Caco-2 (cell line): ENCODE data around the gene MRPS24. TPM values are rescaled to one million over a fixed set of nuclear protein-coding genes. Genes with fewer than 3 reads are reported as not detected.
A peak's percentile ranks its signal among the peaks of the same experiment; 100 is the strongest.
"Not testable (repeated sequence)": the region's sequence is repeated elsewhere in the genome, so short reads cannot be mapped to it uniquely, and the experiment has no call there.

Source experiments
- BruUV-seq: library from RNA; stranded (reverse); fragments of 400-500 nt; replicated peaks from 2 replicates; lab custom pipeline; 2021; lab: Mats Ljungman, UMichigan
- CTCF ChIA-PET: fragments of 300-600 bp; sonication (Branson Sonifier 250); formaldehyde crosslinking; loops from one replicate; lab custom pipeline; 2022; ENCODE audit warnings: antibody characterized with exemption; lab: Charles Lee
- POLR2A ChIA-PET: fragments of 300-600 bp; sonication (Branson Sonifier 250); formaldehyde crosslinking; loops from one replicate; lab custom pipeline; 2022; ENCODE audit warnings: antibody characterized with exemption; lab: Charles Lee
- DNase-seq, 2 experiments: peaks; one replicate each; pipeline versions ENCODE4 v3.0.0 to v3.0.0-alpha.2; 2020 to 2022
- H3K27me3 ChIP-seq: replicated peaks from 2 replicates; pipeline ENCODE4 v1.6.0; 2011; ENCODE audit warnings: low read length; ENCODE audit not compliant: control insufficient read depth, insufficient read depth
- H3K36me3 ChIP-seq: 2 replicates; pipeline ENCODE4 v1.5.1; 2011; ENCODE audit warnings: low read length; ENCODE audit not compliant: control insufficient read depth, insufficient read depth
- H3K4me1 ChIP-seq: fragments of 250-450 bp; sonication (Bioruptor Pico); 2 replicates; pipeline ENCODE4 v1.5.1; 2020; ENCODE audit warnings: mild to moderate bottlenecking
- H3K4me3 ChIP-seq: 2 replicates; pipeline ENCODE4 v1.5.1; 2011; ENCODE audit warnings: low read depth, mild to moderate bottlenecking, control low read depth, low read length
- H3K9me3 ChIP-seq: fragments of 250-450 bp; sonication (Bioruptor Pico); 2 replicates; pipeline ENCODE4 v1.5.1; 2020; ENCODE audit warnings: mild to moderate bottlenecking, moderate library complexity
- H3K27ac Mint-ChIP-seq: one replicate; pipeline ENCODE4 v1.8.0; 2022; ENCODE audit warnings: mixed read lengths; ENCODE audit not compliant: unreplicated experiment
- H3K27me3 Mint-ChIP-seq: one replicate; pipeline ENCODE4 v1.8.0; 2022; ENCODE audit warnings: mixed read lengths; ENCODE audit not compliant: insufficient read depth, unreplicated experiment
- H3K36me3 Mint-ChIP-seq: one replicate; pipeline ENCODE4 v1.8.0; 2022; ENCODE audit warnings: mild to moderate bottlenecking, mixed read lengths; ENCODE audit not compliant: insufficient read depth, unreplicated experiment
- H3K4me1 Mint-ChIP-seq: one replicate; pipeline ENCODE4 v1.8.0; 2022; ENCODE audit warnings: low read depth, mixed read lengths; ENCODE audit not compliant: unreplicated experiment
- H3K4me3 Mint-ChIP-seq: one replicate; pipeline ENCODE4 v1.8.0; 2022; ENCODE audit warnings: mild to moderate bottlenecking, moderate library complexity, mixed read lengths; ENCODE audit not compliant: unreplicated experiment
- H3K9me3 Mint-ChIP-seq: one replicate; pipeline ENCODE4 v1.8.0; 2022; ENCODE audit warnings: mixed read lengths; ENCODE audit not compliant: unreplicated experiment
- CTCF ChIP-seq, 2 experiments: fragments of 200-600 bp in 1 of 2; IDR thresholded peaks; 1 replicate in 1 of 2; 2 replicates in 1 of 2; pipeline versions ENCODE4 v1.5.1 to v1.8.0; 2011 to 2022; ENCODE audit warnings: antibody characterized with exemption in 1 of 2, control low read depth in 1 of 2, inconsistent platforms in 1 of 2, low read depth in 1 of 2, low read length in 1 of 2, mild to moderate bottlenecking in 1 of 2, moderate library complexity in 1 of 2; ENCODE audit not compliant: insufficient read depth in 1 of 2, severe bottlenecking in 1 of 2, unreplicated experiment in 1 of 2
- intact Hi-C: fragments of 100-400 bp; cut with micrococcal nuclease; formaldehyde crosslinking; loops from one replicate; pipeline ENCODE4 v1.10.0; 2022; ENCODE audit not compliant: unreplicated experiment
- total RNA-seq: library from RNA; stranded (reverse); gene quantifications from 2 replicates; pipeline ENCODE4 v1.2.3, GENCODE V29; 2022

The MRPS24 gene
- total RNA-seq, 1 experiment from 2014 or later = 150 TPM

GRCh38 chr7:43825391-43825808 lies 43.9 kb downstream of the MRPS24 start:
- Mint-ChIP-seq H3K9me3 (no peaks in the 10 kb centered on the region), H3K36me3 (no peaks in the 10 kb centered on the region), H3K4me3 (no peak overlapping the region), H3K27me3 (no peaks in the 10 kb centered on the region), H3K4me1 (peaks cover 12% of the 10 kb centered on the region), H3K27ac (no peak overlapping the region)
- no peak overlapping the region for H3K4me3 ChIP-seq
- H3K27me3 ChIP-seq = no peaks in the 10 kb centered on the region
- no peaks in the 10 kb centered on the region for H3K9me3 ChIP-seq
- ChIA-PET POLR2A (no interaction called here), CTCF (interaction anchor here (1.8 kb wide), 1 partner anchor 13 kb away, joined by 6 read pairs; no protein-coding TSS in a partner anchor)
- H3K4me1 ChIP-seq = peaks cover 8% of the 10 kb centered on the region
- intact Hi-C loops = no loop called here
- BruUV-seq = no TSS peak
- no peak for DNase-seq
- H3K36me3 ChIP-seq = no peaks in the 10 kb centered on the region
- TF ChIP-seq CTCF (IDR thresholded peaks at IDR 0.05; ENCODE audit: insufficient read depth in 1 of 2, low read depth in 1 of 2, low read length in 1 of 2, severe bottlenecking in 1 of 2, unreplicated experiment in 1 of 2) = no peak

- H3K27me3 Mint-ChIP-seq = no peaks in the 10 kb centered on the region
- H3K27me3 ChIP-seq = no peaks in the 10 kb centered on the region
- H3K36me3 Mint-ChIP-seq = no peaks in the 10 kb centered on the region
- no peak overlapping the region for H3K4me3 ChIP-seq
- peaks cover 12% of the 10 kb centered on the region for H3K4me1 Mint-ChIP-seq
- intact Hi-C loops = no loop called here
- no peak for TF ChIP-seq CTCF (IDR thresholded peaks at IDR 0.05; ENCODE audit: insufficient read depth in 1 of 2, low read depth in 1 of 2, low read length in 1 of 2, severe bottlenecking in 1 of 2, unreplicated experiment in 1 of 2)
- H3K27ac Mint-ChIP-seq = no peak overlapping the region
- POLR2A ChIA-PET = no interaction called here
- H3K9me3 ChIP-seq = no peaks in the 10 kb centered on the region
- no peak for DNase-seq
- peaks cover 8% of the 10 kb centered on the region for H3K4me1 ChIP-seq
- peak overlapping the region; percentile 62 for H3K4me3 Mint-ChIP-seq
- H3K9me3 Mint-ChIP-seq = no peaks in the 10 kb centered on the region
- BruUV-seq = no TSS peak
- CTCF ChIA-PET = interaction anchor here (1.8 kb wide), 1 partner anchor 14 kb away, joined by 6 read pairs; no protein-coding TSS in a partner anchor
- no peaks in the 10 kb centered on the region for H3K36me3 ChIP-seq
Observed at GRCh38 chr7:43824963-43825362, 44.4 kb downstream of the MRPS24 start.

GRCh38 chr7:43824513-43824912 lies 44.8 kb downstream of the MRPS24 start:
- H3K36me3 ChIP-seq, H3K27me3 ChIP-seq, POLR2A ChIA-PET, H3K36me3 Mint-ChIP-seq, intact Hi-C loops, H3K9me3 Mint-ChIP-seq, BruUV-seq, H3K9me3 ChIP-seq, H3K27ac Mint-ChIP-seq, H3K27me3 Mint-ChIP-seq, H3K4me1 ChIP-seq: not testable (repeated sequence)
- CTCF ChIA-PET = interaction anchor here (0.6 to 1.8 kb wide), 2 partner anchors 12 to 14 kb away, joined by 3 to 6 read pairs; no protein-coding TSS in a partner anchor
- Mint-ChIP-seq H3K4me1 (peaks cover 12% of the 10 kb centered on the region), H3K4me3 (peak overlapping the region; percentile 62)
- peak overlapping the region; percentile 20; the same call in 1 of the 2 replicates for H3K4me3 ChIP-seq
- DNase-seq = peak in 1 of 2 experiments; percentile 5
